ENCODE data around the gene NAALADL2.

The NAALADL2 gene

GRCh38 chr3:174820885-174821284 is 38.2 kb upstream of the NAALADL2 start:
- H3K4me3 ChIP-seq (ENCODE audit: low read length): no peak overlapping the region
- H3K4me1 ChIP-seq (ENCODE audit: low read length): no peaks in the 10 kb centered on the region
- H3K36me3 ChIP-seq (replicated peaks; ENCODE audit: low read depth, low read length): no peaks in the 10 kb centered on the region
- no peaks in the 10 kb centered on the region for H3K9me3 ChIP-seq (ENCODE audit: insufficient read depth, low read length)
- no peak for TF ChIP-seq EZH2phosphoT487 (IDR thresholded peaks at IDR 0.05; ENCODE audit: low read depth)
- TF ChIP-seq CTCF (IDR thresholded peaks at IDR 0.05; ENCODE audit: low read depth, low read length): no peak
- no peak overlapping the region for H3K4me2 ChIP-seq (ENCODE audit: low read length)
- H3K79me2 ChIP-seq (ENCODE audit: low read length): no peaks in the 10 kb centered on the region
- no peaks in the 10 kb centered on the region for H3K27me3 ChIP-seq (ENCODE audit: low read depth, low read length)
- no peaks in the 10 kb centered on the region for H4K20me1 ChIP-seq (ENCODE audit: insufficient read depth, low read length)
- no peak overlapping the region for H3K9ac ChIP-seq (ENCODE audit: low read length)
- no peak overlapping the region for H2AFZ ChIP-seq (ENCODE audit: low read depth, low read length)
- H3K27ac ChIP-seq (ENCODE audit: low read length): no peak overlapping the region

GRCh38 chr3:174821477-174821876 is 37.7 kb upstream of the NAALADL2 start:
- Histone ChIP-seq H3K4me2 (ENCODE audit: low read length) (no peak overlapping the region), H3K9me3 (ENCODE audit: insufficient read depth, low read length) (no peaks in the 10 kb centered on the region), H3K79me2 (ENCODE audit: low read length) (no peaks in the 10 kb centered on the region), H3K27me3 (ENCODE audit: low read depth, low read length) (no peaks in the 10 kb centered on the region), H3K36me3 (replicated peaks; ENCODE audit: low read depth, low read length) (no peaks in the 10 kb centered on the region), H2AFZ (ENCODE audit: low read depth, low read length) (no peak overlapping the region), H3K4me1 (ENCODE audit: low read length) (no peaks in the 10 kb centered on the region), H3K9ac (ENCODE audit: low read length) (no peak overlapping the region), H4K20me1 (ENCODE audit: insufficient read depth, low read length) (no peaks in the 10 kb centered on the region), H3K4me3 (ENCODE audit: low read length) (no peak overlapping the region), H3K27ac (ENCODE audit: low read length) (no peak overlapping the region)
- no peak for TF ChIP-seq EZH2phosphoT487 (IDR thresholded peaks at IDR 0.05; ENCODE audit: low read depth)
- no peak for TF ChIP-seq CTCF (IDR thresholded peaks at IDR 0.05; ENCODE audit: low read depth, low read length)

GRCh38 chr3:174822320-174822719 is 36.8 kb upstream of the NAALADL2 start:
- Histone ChIP-seq H3K9me3 (ENCODE audit: insufficient read depth, low read length) (no peaks in the 10 kb centered on the region), H3K27ac (ENCODE audit: low read length) (no peak overlapping the region), H3K4me3 (ENCODE audit: low read length) (no peak overlapping the region), H3K9ac (ENCODE audit: low read length) (no peak overlapping the region), H3K79me2 (ENCODE audit: low read length) (no peaks in the 10 kb centered on the region), H4K20me1 (ENCODE audit: insufficient read depth, low read length) (no peaks in the 10 kb centered on the region), H3K27me3 (ENCODE audit: low read depth, low read length) (no peaks in the 10 kb centered on the region), H3K4me1 (ENCODE audit: low read length) (no peaks in the 10 kb centered on the region), H3K4me2 (ENCODE audit: low read length) (no peak overlapping the region), H2AFZ (ENCODE audit: low read depth, low read length) (no peak overlapping the region), H3K36me3 (replicated peaks; ENCODE audit: low read depth, low read length) (no peaks in the 10 kb centered on the region)
- TF ChIP-seq CTCF (IDR thresholded peaks at IDR 0.05; ENCODE audit: low read depth, low read length) (no peak), EZH2phosphoT487 (IDR thresholded peaks at IDR 0.05; ENCODE audit: low read depth) (no peak)

GRCh38 chr3:174826069-174826468 is 33.1 kb upstream of the NAALADL2 start:
- no peaks in the 10 kb centered on the region for H4K20me1 ChIP-seq (ENCODE audit: insufficient read depth, low read length)
- no peaks in the 10 kb centered on the region for H3K27me3 ChIP-seq (ENCODE audit: low read depth, low read length)
- no peaks in the 10 kb centered on the region for H3K4me1 ChIP-seq (ENCODE audit: low read length)
- no peak overlapping the region for H3K4me3 ChIP-seq (ENCODE audit: low read length)
- H3K9ac ChIP-seq (ENCODE audit: low read length): no peak overlapping the region
- no peaks in the 10 kb centered on the region for H3K9me3 ChIP-seq (ENCODE audit: insufficient read depth, low read length)
- no peaks in the 10 kb centered on the region for H3K79me2 ChIP-seq (ENCODE audit: low read length)
- H3K4me2 ChIP-seq (ENCODE audit: low read length): no peak overlapping the region
- H2AFZ ChIP-seq (ENCODE audit: low read depth, low read length): no peak overlapping the region
- TF ChIP-seq EZH2phosphoT487 (IDR thresholded peaks at IDR 0.05; ENCODE audit: low read depth) (no peak), CTCF (IDR thresholded peaks at IDR 0.05; ENCODE audit: low read depth, low read length) (no peak)
- no peak overlapping the region for H3K27ac ChIP-seq (ENCODE audit: low read length)
- no peaks in the 10 kb centered on the region for H3K36me3 ChIP-seq (replicated peaks; ENCODE audit: low read depth, low read length)

Measured in OCI-LY3 (cell line).